HepG2 (cell line): ENCODE results near the gene CD248. TPM values are rescaled to one million over a fixed set of nuclear protein-coding genes. Genes with fewer than 3 reads are reported as not detected.

Source experiments
- AFF4 ChIP-seq: sonication (generic); formaldehyde crosslinking; IDR thresholded peaks from 2 replicates; pipeline ENCODE4 v1.4.0; 2020; ENCODE audit warnings: missing genetic modification reagents
- FLYWCH1 ChIP-seq: sonication (generic); formaldehyde crosslinking; IDR thresholded peaks from 2 replicates; pipeline ENCODE4 v1.8.1; 2023; ENCODE audit warnings: mild to moderate bottlenecking, missing genetic modification reagents
- HOXA7 ChIP-seq: sonication (generic); formaldehyde crosslinking; IDR thresholded peaks from 2 replicates; pipeline ENCODE4 v1.8.1; 2022; ENCODE audit warnings: mild to moderate bottlenecking, missing genetic modification reagents, moderate library complexity
- IRF2 ChIP-seq: IDR thresholded peaks from 2 replicates; pipeline ENCODE4 v1.6.1; 2018; ENCODE audit warnings: missing genetic modification reagents, missing compliant biosample characterization
- NFE2L1 ChIP-seq: sonication (generic); formaldehyde crosslinking; IDR thresholded peaks from 2 replicates; pipeline ENCODE4 v1.4.0; 2020; ENCODE audit warnings: missing genetic modification reagents, mild to moderate bottlenecking, borderline replicate concordance
- PLRG1 ChIP-seq: fragments of 450-650 bp; conservative IDR thresholded peaks from 2 replicates; pipeline ENCODE4 v1.6.1; 2016
- SIX4 ChIP-seq: sonication (generic); formaldehyde crosslinking; IDR thresholded peaks from 2 replicates; pipeline ENCODE4 v1.4.0; 2020; ENCODE audit warnings: missing genetic modification reagents
- TSC22D2 ChIP-seq: sonication (generic); formaldehyde crosslinking; IDR thresholded peaks from 2 replicates; pipeline ENCODE4 v1.5.1; 2020; ENCODE audit warnings: missing genetic modification reagents, mild to moderate bottlenecking, borderline replicate concordance
- YEATS2 ChIP-seq: sonication (generic); formaldehyde crosslinking; IDR thresholded peaks from 2 replicates; pipeline ENCODE4 v1.4.0; 2020; ENCODE audit warnings: missing genetic modification reagents, borderline replicate concordance
- ZC3H13 ChIP-seq: sonication (generic); formaldehyde crosslinking; IDR thresholded peaks from 2 replicates; pipeline ENCODE4 v1.8.1; 2023; ENCODE audit warnings: mild to moderate bottlenecking, missing genetic modification reagents, moderate library complexity
- ZNF234 ChIP-seq: sonication (generic); formaldehyde crosslinking; conservative IDR thresholded peaks from 2 replicates; pipeline ENCODE4 v1.5.1; 2020; ENCODE audit warnings: mild to moderate bottlenecking, missing genetic modification reagents
- ZNF24 ChIP-seq: fragments of 450-650 bp; IDR thresholded peaks from 2 replicates; pipeline ENCODE4 v1.6.1; 2017; ENCODE audit warnings: antibody characterized with exemption, mild to moderate bottlenecking
- ZNF468 ChIP-seq: sonication (generic); formaldehyde crosslinking; IDR thresholded peaks from 2 replicates; pipeline ENCODE4 v1.8.0; 2022; ENCODE audit warnings: mild to moderate bottlenecking, moderate library complexity, missing genetic modification reagents
- ZNF589 ChIP-seq: sonication (generic); formaldehyde crosslinking; conservative IDR thresholded peaks from 2 replicates; pipeline ENCODE4 v1.8.0; 2022; ENCODE audit warnings: mild to moderate bottlenecking, moderate library complexity, missing genetic modification reagents
- polyA plus RNA-seq, 8 experiments: library from polyadenylated mRNA; depleted of rRNA in 3 of 8; stranded (reverse) in 7 of 8; unstranded in 1 of 8; fragments of >200 nt; fragmentation: Illumina TruSeq in 4 of 8; extraction: Trizol in 4 of 8; gene quantifications; 2 replicates each; pipeline versions ENCODE4 v1.2.1 to v1.2.3, GENCODE V29; 2011 to 2016; ENCODE audit warnings: low read depth in 4 of 8, missing spikeins in 1 of 8, mixed read lengths in 1 of 8; ENCODE audit not compliant: insufficient read depth in 1 of 8
- total RNA-seq, 5 experiments: library from RNA; depleted of rRNA; stranded (reverse); fragments of >200 nt; fragmentation: Illumina TruSeq; extraction: Trizol; gene quantifications; 2 replicates each; pipeline ENCODE4 v1.2.3, GENCODE V29; 2016; ENCODE audit warnings: low read depth in 1 of 5
- TF ChIP-seq, protein P1 (sequence below): sonication (generic); formaldehyde crosslinking; IDR thresholded peaks from 2 replicates; pipeline ENCODE4 v1.4.0; 2020; ENCODE audit warnings: missing genetic modification reagents, borderline replicate concordance
- TF ChIP-seq, protein P2 (sequence below): IDR thresholded peaks from 2 replicates; pipeline ENCODE4 v1.6.1; 2016; ENCODE audit warnings: low read depth, borderline replicate concordance
- TF ChIP-seq, protein P3 (sequence below): sonication (generic); formaldehyde crosslinking; IDR thresholded peaks from 2 replicates; pipeline ENCODE4 v1.5.1; 2020; ENCODE audit warnings: missing genetic modification reagents, mild to moderate bottlenecking, borderline replicate concordance

CD248 gene
- total and polyA plus RNA-seq, 2 of the 13 experiments (the other 11 are each of a cell fraction or from before 2014, with no cell fraction given) = 0.25 to 0.35 TPM

GRCh38 chr11:66282468-66283455 lies 34.1 kb downstream of the CD248 start (continued):
- TF ChIP-seq, protein P1, sequence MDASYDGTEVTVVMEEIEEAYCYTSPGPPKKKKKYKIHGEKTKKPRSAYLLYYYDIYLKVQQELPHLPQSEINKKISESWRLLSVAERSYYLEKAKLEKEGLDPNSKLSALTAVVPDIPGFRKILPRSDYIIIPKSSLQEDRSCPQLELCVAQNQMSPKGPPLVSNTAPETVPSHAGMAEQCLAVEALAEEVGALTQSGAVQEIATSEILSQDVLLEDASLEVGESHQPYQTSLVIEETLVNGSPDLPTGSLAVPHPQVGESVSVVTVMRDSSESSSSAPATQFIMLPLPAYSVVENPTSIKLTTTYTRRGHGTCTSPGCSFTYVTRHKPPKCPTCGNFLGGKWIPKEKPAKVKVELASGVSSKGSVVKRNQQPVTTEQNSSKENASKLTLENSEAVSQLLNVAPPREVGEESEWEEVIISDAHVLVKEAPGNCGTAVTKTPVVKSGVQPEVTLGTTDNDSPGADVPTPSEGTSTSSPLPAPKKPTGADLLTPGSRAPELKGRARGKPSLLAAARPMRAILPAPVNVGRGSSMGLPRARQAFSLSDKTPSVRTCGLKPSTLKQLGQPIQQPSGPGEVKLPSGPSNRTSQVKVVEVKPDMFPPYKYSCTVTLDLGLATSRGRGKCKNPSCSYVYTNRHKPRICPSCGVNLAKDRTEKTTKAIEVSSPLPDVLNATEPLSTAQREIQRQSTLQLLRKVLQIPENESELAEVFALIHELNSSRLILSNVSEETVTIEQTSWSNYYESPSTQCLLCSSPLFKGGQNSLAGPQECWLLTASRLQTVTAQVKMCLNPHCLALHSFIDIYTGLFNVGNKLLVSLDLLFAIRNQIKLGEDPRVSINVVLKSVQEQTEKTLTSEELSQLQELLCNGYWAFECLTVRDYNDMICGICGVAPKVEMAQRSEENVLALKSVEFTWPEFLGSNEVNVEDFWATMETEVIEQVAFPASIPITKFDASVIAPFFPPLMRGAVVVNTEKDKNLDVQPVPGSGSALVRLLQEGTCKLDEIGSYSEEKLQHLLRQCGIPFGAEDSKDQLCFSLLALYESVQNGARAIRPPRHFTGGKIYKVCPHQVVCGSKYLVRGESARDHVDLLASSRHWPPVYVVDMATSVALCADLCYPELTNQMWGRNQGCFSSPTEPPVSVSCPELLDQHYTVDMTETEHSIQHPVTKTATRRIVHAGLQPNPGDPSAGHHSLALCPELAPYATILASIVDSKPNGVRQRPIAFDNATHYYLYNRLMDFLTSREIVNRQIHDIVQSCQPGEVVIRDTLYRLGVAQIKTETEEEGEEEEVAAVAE (CRISPR knock-in tag) = no peak
- TF ChIP-seq FLYWCH1 (CRISPR knock-in tag) (no peak), TSC22D2 (CRISPR knock-in tag) (no peak), ZNF24 (no peak), ZC3H13 (peak; percentile 53; the same call in 1 of the 2 replicates), ZNF234 (CRISPR knock-in tag) (no peak), PLRG1 (no peak), IRF2 (peak; percentile 48; the same call in 1 of the 2 replicates), YEATS2 (CRISPR knock-in tag) (no peak), HOXA7 (CRISPR knock-in tag) (no peak), NFE2L1 (CRISPR knock-in tag) (no peak), ZNF589 (CRISPR knock-in tag) (no peak), SIX4 (no peak), ZNF468 (CRISPR knock-in tag) (no peak), AFF4 (CRISPR knock-in tag) (no peak)
- TF ChIP-seq, protein P2, sequence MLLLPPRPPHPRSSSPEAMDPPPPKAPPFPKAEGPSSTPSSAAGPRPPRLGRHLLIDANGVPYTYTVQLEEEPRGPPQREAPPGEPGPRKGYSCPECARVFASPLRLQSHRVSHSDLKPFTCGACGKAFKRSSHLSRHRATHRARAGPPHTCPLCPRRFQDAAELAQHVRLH (CRISPR knock-in tag) = 0 out of 2 replicates have a peak, but pooled peaks have one; percentile 41
- TF ChIP-seq, protein P3, sequence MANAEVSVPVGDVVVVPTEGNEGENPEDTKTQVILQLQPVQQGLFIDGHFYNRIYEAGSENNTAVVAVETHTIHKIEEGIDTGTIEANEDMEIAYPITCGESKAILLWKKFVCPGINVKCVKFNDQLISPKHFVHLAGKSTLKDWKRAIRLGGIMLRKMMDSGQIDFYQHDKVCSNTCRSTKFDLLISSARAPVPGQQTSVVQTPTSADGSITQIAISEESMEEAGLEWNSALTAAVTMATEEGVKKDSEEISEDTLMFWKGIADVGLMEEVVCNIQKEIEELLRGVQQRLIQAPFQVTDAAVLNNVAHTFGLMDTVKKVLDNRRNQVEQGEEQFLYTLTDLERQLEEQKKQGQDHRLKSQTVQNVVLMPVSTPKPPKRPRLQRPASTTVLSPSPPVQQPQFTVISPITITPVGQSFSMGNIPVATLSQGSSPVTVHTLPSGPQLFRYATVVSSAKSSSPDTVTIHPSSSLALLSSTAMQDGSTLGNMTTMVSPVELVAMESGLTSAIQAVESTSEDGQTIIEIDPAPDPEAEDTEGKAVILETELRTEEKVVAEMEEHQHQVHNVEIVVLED (CRISPR knock-in tag) = no peak
